ENCODE measurements around the gene UBL4B.

Gene UBL4B

DNA sequence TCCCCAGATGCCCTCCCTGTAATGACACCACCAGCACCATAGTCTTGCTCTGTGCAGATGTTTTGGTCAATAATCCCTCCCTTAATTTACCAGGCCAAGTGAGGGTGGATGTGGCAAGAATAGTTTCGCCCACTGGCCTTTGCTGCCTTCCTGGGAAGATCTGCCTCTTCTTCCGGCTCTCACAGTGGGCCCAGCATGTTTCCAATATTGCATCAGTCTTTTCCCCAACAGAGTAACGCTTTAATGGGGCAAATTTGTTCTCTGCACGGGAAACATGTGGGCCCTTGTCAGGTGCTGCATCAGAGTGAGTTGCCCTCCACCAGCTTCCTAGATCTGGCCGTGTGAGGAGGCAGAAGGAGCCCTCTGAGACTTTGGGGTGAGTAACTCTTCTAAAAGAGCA lies 29.8 kb upstream of the UBL4B start:
- Histone ChIP-seq H3K4me3 (ENCODE audit: low read depth, low read length) (no peak overlapping the region), H3K36me3 (ENCODE audit: control insufficient read depth in 2 of 2, insufficient read depth in 1 of 2, low read length in 2 of 2) (no peaks in the 10 kb centered on the region), H3K4me1 (ENCODE audit: control insufficient read depth, insufficient read depth, low read length) (no peaks in the 10 kb centered on the region), H3K27ac (ENCODE audit: extremely low read depth, low read depth, low read length) (no peak overlapping the region), H3K9me3 (ENCODE audit: control insufficient read depth, insufficient read depth, low read depth, low read length) (no peaks in the 10 kb centered on the region)
- TF ChIP-seq ZFP69B (tag by site-specific recombination; IDR thresholded peaks at IDR 0.05), result peak; percentile 41; the same call in 1 of the 2 replicates
- TF ChIP-seq, protein P1, sequence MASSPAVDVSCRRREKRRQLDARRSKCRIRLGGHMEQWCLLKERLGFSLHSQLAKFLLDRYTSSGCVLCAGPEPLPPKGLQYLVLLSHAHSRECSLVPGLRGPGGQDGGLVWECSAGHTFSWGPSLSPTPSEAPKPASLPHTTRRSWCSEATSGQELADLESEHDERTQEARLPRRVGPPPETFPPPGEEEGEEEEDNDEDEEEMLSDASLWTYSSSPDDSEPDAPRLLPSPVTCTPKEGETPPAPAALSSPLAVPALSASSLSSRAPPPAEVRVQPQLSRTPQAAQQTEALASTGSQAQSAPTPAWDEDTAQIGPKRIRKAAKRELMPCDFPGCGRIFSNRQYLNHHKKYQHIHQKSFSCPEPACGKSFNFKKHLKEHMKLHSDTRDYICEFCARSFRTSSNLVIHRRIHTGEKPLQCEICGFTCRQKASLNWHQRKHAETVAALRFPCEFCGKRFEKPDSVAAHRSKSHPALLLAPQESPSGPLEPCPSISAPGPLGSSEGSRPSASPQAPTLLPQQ (tag by site-specific recombination; IDR thresholded peaks at IDR 0.05), result 0 out of 2 replicates have a peak, but pooled peaks have one; percentile 36
- no peak for TF ChIP-seq ZNF223 (tag by site-specific recombination; IDR thresholded peaks at IDR 0.05)
- TF ChIP-seq ZIC2 (tag by site-specific recombination; IDR thresholded peaks at IDR 0.05), result peak; percentile 54
- ChIA-PET CTCF (interaction anchor here (0.6 to 3.1 kb wide), 4 partner anchors 18 to 29 kb away, joined by 3 to 20 read pairs (median 10); no protein-coding TSS in a partner anchor), POLR2A (no interaction called here)

DNA sequence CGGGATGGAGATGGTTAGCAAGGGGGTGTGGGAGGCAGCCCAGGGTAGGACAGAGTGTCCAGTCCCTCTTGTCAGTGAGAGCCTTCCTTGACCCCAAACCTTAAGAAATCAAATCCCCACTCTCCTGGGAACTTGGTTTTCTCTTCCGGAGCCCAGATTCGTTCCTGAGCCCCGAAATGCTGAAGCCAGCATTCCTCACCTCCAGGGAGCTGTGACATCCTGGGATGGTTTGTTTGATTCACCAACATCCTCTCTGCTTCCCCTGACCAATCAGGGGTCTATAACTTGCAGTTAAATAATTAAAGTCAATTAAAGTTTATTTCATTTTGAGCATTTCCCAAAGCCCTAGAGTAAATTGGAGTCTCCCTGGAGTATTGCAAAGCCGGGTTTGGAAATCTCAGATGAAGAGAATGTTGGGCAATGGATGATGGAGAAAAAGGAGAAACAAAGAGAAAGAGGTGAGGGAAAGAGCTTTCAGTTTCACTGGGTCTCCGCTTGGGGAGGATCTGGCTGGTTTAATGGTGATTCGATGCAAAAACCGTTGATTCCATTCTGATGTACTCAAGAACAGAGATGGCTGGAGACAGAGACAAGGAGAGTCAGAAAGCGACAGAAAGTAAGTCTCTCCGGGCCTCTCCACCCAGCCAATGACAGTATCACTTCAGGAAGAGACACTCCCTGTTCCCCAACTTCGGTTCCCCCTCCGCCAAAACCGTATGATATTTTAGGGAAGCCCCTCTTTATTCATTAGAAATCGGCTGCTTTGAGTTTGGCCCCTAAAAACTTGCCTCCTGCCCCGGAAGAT lies 29.0 kb upstream of the UBL4B start:
- Histone ChIP-seq H3K4me1 (ENCODE audit: control insufficient read depth, insufficient read depth, low read length) (no peaks in the 10 kb centered on the region), H3K9me3 (ENCODE audit: control insufficient read depth, insufficient read depth, low read depth, low read length) (no peaks in the 10 kb centered on the region), H3K36me3 (ENCODE audit: control insufficient read depth in 2 of 2, insufficient read depth in 1 of 2, low read length in 2 of 2) (no peaks in the 10 kb centered on the region), H3K27ac (ENCODE audit: extremely low read depth, low read depth, low read length) (no peak overlapping the region), H3K4me3 (ENCODE audit: low read depth, low read length) (no peak overlapping the region)
- TF ChIP-seq, protein P2, sequence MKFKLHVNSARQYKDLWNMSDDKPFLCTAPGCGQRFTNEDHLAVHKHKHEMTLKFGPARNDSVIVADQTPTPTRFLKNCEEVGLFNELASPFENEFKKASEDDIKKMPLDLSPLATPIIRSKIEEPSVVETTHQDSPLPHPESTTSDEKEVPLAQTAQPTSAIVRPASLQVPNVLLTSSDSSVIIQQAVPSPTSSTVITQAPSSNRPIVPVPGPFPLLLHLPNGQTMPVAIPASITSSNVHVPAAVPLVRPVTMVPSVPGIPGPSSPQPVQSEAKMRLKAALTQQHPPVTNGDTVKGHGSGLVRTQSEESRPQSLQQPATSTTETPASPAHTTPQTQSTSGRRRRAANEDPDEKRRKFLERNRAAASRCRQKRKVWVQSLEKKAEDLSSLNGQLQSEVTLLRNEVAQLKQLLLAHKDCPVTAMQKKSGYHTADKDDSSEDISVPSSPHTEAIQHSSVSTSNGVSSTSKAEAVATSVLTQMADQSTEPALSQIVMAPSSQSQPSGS (tag by site-specific recombination; IDR thresholded peaks at IDR 0.05; ENCODE audit: low read depth), result no peak
- TF ChIP-seq, protein P1 (tag by site-specific recombination; IDR thresholded peaks at IDR 0.05), result no peak
- TF ChIP-seq MZF1 (tag by site-specific recombination; IDR thresholded peaks at IDR 0.05; ENCODE audit: borderline replicate concordance) (no peak), ZNF223 (tag by site-specific recombination; IDR thresholded peaks at IDR 0.05) (no peak), SETDB1 (IDR thresholded peaks at IDR 0.05; ENCODE audit: insufficient read length, low read length) (no peak), REPIN1 (tag by site-specific recombination; IDR thresholded peaks at IDR 0.05; ENCODE audit: low read depth) (no peak), ZNF548 (tag by site-specific recombination; IDR thresholded peaks at IDR 0.05) (no peak), ZSCAN16 (tag by site-specific recombination; IDR thresholded peaks at IDR 0.05) (no peak)
- TF ChIP-seq, protein P3, sequence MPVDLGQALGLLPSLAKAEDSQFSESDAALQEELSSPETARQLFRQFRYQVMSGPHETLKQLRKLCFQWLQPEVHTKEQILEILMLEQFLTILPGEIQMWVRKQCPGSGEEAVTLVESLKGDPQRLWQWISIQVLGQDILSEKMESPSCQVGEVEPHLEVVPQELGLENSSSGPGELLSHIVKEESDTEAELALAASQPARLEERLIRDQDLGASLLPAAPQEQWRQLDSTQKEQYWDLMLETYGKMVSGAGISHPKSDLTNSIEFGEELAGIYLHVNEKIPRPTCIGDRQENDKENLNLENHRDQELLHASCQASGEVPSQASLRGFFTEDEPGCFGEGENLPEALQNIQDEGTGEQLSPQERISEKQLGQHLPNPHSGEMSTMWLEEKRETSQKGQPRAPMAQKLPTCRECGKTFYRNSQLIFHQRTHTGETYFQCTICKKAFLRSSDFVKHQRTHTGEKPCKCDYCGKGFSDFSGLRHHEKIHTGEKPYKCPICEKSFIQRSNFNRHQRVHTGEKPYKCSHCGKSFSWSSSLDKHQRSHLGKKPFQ (tag by site-specific recombination; IDR thresholded peaks at IDR 0.05), result no peak
- POLR2A ChIA-PET, result no interaction called here
- CTCF ChIA-PET, result interaction anchor here (0.7 to 3.1 kb wide), 5 partner anchors 18 to 413 kb away, joined by 3 to 20 read pairs (median 3); no protein-coding TSS in a partner anchor

DNA sequence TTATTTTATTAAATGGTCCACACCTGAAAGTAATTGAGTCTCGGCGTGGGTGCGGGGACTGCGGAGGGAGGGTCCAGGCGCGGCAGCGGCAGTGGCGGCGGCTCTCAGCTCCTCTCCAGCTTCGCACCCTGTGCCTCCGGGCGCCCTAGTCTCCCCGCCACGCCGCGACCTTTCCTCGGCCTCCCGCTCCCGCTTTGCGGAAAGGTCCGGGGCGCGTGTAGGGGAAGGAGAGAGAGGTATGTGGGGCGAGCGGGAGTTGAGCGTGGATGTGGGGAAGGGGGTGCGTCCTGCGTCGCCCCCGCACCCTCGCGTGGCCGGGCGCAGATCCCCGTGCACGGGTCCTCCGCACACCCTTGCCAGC lies 28.4 kb upstream of the UBL4B start:
- CTCF ChIA-PET, result interaction anchor here (0.7 to 1.5 kb wide), 2 partner anchors 120 to 412 kb away, joined by 3 read pairs; no protein-coding TSS in a partner anchor
- Histone ChIP-seq H3K27ac (ENCODE audit: extremely low read depth, low read depth, low read length) (no peak overlapping the region), H3K4me1 (ENCODE audit: control insufficient read depth, insufficient read depth, low read length) (no peaks in the 10 kb centered on the region), H3K4me3 (ENCODE audit: low read depth, low read length) (no peak overlapping the region), H3K9me3 (ENCODE audit: control insufficient read depth, insufficient read depth, low read depth, low read length) (no peaks in the 10 kb centered on the region), H3K36me3 (ENCODE audit: control insufficient read depth in 2 of 2, insufficient read depth in 1 of 2, low read length in 2 of 2) (no peaks in the 10 kb centered on the region)
- POLR2A ChIA-PET, result no interaction called here
- TF ChIP-seq YY1 (tag by site-specific recombination; IDR thresholded peaks at IDR 0.05) (no peak), ZNF426 (tag by site-specific recombination; IDR thresholded peaks at IDR 0.05) (no peak), ZNF211 (tag by site-specific recombination; IDR thresholded peaks at IDR 0.05; ENCODE audit: low read depth) (no peak), ZNF621 (tag by site-specific recombination; IDR thresholded peaks at IDR 0.05) (no peak), ZNF146 (tag by site-specific recombination; IDR thresholded peaks at IDR 0.05) (no peak), MZF1 (tag by site-specific recombination; IDR thresholded peaks at IDR 0.05; ENCODE audit: borderline replicate concordance) (no peak), ZIC2 (tag by site-specific recombination; IDR thresholded peaks at IDR 0.05) (no peak)
- TF ChIP-seq, protein P4, sequence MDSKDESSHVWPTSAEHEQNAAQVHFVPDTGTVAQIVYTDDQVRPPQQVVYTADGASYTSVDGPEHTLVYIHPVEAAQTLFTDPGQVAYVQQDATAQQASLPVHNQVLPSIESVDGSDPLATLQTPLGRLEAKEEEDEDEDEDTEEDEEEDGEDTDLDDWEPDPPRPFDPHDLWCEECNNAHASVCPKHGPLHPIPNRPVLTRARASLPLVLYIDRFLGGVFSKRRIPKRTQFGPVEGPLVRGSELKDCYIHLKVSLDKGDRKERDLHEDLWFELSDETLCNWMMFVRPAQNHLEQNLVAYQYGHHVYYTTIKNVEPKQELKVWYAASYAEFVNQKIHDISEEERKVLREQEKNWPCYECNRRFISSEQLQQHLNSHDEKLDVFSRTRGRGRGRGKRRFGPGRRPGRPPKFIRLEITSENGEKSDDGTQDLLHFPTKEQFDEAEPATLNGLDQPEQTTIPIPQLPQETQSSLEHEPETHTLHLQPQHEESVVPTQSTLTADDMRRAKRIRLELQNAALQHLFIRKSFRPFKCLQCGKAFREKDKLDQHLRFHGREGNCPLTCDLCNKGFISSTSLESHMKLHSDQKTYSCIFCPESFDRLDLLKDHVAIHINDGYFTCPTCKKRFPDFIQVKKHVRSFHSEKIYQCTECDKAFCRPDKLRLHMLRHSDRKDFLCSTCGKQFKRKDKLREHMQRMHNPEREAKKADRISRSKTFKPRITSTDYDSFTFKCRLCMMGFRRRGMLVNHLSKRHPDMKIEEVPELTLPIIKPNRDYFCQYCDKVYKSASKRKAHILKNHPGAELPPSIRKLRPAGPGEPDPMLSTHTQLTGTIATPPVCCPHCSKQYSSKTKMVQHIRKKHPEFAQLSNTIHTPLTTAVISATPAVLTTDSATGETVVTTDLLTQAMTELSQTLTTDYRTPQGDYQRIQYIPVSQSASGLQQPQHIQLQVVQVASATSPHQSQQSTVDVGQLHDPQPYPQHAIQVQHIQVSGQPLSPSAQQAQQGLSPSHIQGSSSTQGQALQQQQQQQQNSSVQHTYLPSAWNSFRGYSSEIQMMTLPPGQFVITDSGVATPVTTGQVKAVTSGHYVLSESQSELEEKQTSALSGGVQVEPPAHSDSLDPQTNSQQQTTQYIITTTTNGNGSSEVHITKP (tag by site-specific recombination; IDR thresholded peaks at IDR 0.05), result no peak
- TF ChIP-seq, protein P5, sequence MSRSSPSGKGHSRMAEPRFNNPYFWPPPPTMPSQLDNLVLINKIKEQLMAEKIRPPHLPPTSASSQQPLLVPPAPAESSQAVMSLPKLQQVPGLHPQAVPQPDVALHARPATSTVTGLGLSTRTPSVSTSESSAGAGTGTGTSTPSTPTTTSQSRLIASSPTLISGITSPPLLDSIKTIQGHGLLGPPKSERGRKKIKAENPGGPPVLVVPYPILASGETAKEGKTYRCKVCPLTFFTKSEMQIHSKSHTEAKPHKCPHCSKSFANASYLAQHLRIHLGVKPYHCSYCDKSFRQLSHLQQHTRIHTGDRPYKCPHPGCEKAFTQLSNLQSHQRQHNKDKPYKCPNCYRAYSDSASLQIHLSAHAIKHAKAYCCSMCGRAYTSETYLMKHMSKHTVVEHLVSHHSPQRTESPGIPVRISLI (tag by site-specific recombination; IDR thresholded peaks at IDR 0.05), result no peak

Measured in HEK293 (cell line).